HG03520 (cell line): ENCODE data around the gene LAMB4.

Experiments
- ATAC-seq: cut with Tn5 transposase; IDR thresholded peaks from one replicate; pipeline ENCODE4 v1.9.1; 2021; ENCODE audit warnings: mild to moderate bottlenecking, moderate library complexity; ENCODE audit not compliant: unreplicated experiment

LAMB4 gene

DNA sequence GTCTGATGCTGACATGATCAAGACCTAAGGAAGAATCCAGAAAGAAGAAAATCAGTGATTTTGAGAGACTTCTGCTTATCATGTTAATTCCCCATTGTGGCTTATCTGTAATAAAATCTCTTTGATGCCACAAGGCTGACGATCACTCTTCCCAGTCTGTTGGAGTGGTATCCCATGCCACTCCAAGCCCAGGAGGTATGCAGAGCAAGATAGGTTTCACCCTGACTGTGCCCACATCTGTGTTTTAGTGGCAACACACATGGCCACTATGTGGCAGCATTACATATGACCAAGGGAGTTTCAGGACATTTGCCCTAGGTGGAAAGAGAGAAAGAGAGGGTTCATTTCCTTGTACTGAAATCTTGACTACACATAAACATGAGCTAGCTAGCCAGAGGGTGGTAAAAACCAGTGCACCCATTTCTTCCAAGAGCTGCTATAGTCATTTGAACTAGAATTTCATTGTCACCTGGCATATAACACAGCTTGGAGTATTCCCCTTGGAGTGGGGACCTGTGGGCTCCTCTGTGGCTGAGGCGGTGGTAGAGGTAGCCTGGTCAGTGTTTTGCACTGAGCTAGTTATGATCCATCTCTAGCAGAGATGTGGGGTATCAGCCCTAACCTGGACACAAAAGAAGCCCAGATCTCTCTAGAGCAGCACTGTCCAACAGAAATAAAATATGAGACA lies 20.8 kb downstream of the LAMB4 start:
- ATAC-seq, result no peak

DNA sequence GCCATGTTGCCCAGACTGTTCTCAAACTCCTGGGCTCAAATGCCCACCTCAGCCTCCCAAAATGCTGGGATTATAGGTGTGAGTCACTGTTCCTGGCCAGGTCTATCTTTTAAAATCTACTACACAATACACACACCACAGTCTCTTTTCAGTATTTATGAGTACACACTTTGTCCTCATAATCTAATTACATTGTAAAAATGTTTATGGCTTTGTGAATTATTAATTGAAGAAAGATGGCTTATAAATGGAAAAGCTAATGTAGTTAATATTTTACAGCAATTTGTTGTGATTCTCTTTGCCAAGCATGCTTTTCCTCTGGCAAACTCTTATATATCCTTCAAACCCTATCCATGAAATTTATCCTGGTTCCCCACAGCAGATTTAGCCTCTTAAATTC lies 22.0 kb downstream of the LAMB4 start:
- ATAC-seq, result no peak

DNA sequence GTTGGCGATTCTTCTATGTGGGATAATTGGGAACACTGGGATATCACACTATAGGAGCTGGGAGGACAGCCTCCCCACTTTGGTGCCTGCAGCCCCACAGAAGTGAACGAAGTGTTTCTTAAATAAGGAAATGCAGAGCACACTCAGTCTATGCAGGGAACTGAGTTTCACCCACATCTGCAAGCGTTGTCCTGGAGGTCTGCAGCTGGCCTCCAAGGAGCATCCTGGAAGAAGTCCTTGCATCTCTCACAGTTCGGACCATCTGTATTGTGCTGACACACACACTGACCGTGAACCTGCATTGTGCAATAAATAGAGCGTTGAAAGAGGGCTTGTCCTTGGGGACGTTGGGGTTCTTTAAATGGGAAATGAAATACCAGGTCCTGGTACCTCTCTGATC lies 25.8 kb downstream of the LAMB4 start:
- ATAC-seq, result no peak

DNA sequence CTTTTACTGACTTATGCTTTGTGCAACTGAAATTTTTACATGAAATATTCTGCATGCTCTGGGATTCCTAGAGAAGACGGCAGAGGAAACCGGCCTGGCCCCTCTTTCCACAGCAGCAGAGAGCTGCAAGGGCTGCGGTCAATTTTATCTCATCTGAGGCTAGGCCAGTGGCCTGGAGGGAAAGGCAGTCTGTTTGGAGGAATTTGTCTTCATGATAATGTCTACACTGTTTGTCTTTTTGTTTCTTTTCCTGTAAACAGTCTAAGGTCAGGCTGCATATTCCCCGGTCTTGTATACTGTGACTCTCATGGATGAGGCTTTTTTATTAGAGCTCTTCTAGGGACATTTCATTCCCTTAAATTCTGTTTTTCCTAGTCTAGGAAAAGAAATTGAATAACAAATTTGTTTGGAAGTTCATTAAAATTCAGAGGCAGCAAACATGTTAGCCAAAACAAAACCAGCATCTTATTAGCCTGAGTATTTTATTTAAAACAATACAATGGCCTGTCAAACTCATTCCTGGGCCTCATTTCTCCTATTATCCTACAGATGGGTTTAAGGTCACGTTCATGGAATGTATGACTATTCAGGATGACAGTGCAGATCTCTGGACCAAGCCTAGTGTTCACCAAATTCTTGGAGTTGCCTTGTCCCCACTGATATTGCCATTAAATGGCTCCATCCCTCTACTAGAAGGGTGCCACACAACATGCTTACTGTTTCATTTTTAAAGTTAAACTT lies 26.4 kb downstream of the LAMB4 start:
- no peak for ATAC-seq

DNA sequence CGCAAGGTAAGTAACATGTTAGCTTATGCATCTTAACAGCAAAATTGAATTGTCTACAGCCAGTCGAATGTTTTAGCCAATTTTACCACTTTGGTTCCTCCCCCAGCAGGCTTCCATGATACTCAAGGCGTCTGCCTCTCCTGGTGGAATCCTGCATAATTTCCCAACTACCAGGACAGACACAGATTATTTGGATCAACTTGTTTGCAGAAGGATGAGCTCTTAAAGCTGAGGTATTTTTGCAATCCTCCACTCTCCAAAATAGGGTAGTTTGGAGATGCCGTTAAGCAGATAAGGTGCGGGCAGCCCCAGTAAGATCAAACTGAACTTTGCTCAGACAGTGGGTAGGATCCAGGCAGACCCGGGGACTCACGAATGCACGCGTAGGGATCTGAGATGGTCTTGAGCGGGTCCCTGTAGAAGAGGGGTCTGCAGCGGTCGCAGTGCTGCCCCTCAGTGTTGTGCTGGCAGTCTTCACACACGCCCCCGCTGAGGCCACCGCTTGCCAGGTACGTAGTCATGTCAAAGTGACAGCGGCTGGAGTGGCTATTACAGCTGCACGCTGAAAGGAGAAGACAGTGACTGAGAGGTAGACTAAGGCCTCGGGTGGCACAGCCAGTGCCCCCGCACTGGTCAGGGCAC lies 27.4 kb downstream of the LAMB4 start:
- no peak for ATAC-seq

DNA sequence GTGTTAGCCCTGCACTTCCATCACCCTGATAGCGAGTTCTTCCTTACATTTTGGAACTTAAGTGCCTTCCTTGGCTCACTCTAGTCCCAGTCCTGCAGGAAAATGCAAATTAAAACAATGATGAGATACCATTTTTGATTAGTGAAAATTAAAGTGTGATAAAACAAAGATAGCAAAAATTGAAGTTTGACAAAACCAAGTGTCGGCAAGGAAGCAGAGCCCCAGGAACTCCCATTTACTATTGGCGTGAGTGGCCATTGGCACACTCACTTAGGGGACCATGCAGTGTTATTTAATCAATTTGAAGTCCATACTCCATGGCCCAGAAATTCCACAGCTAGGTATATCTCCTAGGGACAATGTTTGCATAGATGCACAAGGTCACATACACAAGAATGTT lies 28.4 kb downstream of the LAMB4 start:
- ATAC-seq, result no peak

DNA sequence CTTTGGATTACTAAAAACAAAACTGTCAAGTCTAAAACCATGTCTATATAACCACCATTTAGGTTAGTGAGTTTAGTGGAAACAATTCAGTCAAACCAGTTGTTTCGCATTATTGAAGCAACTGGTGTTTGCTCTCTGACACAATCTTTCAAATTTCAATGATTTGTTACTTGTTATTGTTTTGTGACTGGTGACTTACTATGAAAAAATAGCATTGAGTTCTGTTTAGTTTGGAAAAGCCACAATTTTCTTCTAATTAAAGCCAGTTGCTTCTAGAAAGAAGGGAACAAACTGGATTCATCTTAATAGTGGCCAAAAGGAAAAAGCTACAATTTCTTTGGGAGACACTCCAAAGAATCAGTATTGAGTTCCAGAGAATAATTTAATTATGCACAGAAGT lies 30.4 kb downstream of the LAMB4 start:
- no peak for ATAC-seq

DNA sequence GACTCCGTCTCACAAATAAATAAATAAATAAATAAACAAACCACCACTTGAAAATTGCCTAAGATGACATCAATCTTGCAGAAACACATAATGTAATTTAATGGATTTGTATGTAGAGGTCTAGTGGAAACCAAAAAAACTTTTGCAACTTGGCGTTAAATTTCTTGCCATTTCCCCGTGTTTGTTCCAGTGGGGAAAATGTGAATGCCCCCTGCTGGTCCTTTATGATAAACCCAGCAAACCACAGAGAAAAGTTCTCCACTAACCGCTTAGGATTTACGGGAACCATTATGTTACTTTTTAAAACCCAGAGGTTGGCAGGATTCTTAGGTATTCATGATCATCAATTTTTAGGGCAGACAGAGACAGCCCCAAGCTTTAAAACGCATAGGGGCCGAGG lies 32.5 kb downstream of the LAMB4 start:
- ATAC-seq, result no peak

DNA sequence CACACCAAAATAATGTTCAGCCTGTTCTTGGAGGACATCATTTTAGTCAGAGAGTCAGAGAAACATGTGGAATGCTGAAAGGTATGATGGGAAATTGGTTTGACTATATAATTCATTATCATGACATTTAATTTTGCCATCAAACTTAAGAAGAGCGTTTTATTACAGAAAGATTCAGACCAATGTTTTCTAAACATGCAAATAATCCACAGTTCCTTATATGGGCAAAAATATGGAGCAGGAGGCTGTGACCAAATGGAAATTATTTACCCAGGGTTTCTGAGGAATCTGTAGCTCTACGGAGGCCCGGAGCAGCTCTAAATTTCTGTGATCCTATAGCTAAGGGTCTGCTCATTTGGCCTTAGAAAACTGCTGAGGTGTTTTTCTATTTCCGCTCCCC lies 33.2 kb downstream of the LAMB4 start:
- no peak for ATAC-seq

DNA sequence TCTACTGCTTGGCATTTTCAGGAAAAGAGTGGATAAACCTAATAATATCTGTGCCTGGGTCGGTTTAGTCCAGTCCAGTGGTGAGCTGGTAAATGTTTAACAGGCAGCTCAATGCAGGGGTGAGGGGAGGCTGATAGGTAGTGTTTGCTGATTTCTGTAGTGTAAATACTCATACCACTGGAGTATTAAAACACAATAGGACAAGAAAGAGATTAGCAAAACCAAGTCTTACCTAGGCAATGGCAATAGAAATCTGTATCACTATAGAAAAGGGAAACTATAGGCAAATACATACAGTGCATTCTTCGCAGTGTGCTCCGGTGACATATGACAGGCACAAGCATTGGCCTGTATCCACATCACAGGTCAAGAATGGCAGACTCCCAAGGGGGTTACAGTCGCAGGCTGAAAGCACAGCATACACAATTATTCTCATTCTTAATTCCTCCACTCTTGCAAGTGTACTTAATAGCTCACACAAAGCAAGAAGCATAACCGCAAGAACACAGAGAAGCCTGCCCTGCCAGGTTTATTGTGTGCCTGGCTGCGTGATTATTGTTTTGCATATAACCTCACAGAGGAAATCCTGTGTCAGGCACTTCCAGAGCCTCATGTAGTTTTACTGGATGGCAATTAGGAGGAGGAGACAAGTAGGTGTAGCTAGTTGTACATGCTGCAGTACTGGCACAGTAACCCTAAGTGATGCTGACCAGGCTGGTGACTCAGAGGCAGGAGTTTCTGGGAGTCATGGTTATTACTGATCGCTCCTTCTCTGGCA lies 35.0 kb downstream of the LAMB4 start:
- ATAC-seq, result no peak

DNA sequence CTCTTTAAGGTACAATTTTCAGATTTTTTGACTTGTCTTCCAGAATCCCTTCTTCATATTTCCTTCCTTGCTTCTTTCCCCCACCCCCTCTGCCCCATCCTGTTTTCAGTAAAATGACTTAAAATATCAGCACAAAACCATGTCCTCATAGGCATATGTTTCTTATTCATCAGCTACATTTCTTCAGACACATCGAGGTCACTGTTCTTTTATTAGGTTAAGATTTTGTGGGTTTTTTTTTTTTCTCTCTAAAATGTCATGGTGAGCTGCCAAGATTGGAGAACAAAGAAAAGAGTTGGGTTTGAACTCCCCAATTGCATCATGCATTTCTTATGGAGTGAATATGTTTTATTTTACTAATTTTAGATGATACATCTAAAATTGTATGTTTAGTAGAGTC lies 35.8 kb downstream of the LAMB4 start:
- no peak for ATAC-seq

DNA sequence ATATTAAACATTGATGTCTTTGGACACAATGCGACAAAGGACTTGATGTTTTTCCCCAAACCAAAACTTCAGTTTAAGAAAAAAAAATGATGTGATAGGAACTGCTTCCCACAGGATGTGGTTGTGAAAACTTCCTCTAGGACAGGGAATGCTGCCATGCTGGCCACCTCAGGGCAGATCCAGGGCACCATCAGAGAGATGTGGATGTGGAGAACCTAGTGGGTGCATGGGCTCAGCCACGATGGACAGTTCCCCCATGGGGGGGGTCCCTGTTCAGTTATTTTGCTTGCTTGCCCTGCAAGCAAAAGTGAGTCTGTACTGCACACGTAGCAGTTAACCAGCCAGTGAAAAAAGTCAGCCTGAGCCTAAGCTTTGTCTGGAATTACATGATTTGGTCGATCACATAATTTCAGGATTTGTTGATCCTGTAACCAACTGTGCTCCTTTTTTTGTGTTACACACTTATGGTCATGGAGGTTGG lies 36.3 kb downstream of the LAMB4 start:
- no peak for ATAC-seq

DNA sequence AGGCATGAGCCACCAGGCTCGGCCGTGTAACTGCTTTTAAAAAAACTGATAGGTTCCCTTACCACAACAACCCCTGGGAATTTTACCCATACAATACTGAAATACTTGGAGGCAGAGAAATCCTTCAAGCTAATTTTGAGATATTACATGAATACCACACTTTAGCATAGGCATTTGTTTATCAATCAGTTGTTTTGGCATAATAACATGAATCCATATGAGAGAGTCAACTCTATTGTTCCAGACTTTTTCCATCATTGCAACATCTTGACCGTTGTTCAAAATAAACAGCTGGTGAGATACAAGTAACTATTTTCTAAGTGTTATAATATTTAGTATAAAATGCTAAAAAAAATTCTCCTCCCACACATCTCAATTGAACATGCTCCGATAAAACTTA lies 36.8 kb downstream of the LAMB4 start:
- no peak for ATAC-seq

DNA sequence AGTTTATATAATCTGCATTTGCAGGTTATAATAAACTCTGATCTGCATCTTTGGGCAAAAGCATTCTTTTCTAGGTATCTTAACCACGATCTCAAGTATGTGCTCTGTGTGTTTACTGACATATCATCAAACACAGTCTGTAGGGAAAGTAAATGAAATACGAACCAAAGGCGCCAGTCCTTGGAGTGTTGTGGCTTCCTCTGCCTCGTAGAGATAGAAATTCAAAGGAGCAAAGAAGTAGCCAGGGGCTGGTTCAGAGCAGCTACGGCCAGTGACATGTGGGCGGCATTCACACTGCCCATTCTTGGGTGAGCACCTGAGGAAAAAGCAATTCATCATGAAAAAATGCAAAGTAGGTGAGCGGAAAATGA lies 38.7 kb downstream of the LAMB4 start:
- ATAC-seq, result no peak

DNA sequence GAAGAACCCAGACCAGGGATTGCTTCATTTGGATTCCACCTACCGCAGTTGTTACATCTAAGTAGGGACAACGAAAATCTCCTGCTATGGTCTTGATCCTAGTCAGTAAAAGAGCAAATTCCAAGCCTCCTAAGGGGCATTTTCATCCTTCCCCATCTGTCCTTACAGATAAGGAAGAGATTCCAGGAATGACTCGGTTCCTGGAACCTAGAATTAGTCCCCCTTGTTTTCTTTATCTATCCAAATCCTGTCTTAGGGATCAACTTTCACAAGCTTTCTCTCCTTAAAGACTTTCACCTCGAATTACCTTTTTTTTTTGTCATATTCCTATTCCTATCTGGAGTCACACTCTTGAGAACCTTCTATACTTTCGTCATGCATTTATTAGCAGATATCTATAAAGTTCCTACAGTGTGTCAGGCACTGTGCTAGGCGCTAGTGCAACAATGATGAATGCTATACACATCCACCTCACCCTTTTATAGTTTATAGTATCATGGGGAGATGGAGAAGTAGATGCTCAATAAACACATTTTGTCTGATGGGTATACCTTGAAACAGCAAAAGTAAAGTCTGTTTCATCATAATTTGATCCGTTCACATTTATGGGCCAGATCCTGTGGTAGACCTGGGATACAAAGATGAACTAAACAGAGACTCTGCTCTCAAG lies 39.2 kb downstream of the LAMB4 start:
- no peak for ATAC-seq

DNA sequence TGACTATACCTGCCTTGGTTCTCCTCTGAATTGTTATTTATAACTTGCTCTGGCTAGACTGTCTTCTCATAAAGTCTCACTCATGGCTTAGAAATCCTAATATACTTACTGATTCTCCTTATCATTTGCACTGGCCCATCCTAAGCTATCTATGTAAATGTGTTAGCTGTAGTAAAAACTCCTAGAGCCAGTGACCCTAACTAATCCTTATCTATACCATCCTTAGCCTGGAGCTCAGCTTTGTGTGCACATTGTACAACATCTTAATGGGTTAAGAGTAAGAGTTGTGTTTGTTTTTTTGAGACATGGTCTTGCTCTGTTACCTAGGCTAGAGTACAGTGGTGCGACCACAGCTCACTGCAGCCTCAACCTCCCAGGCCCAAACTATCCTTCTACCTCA lies 40.8 kb downstream of the LAMB4 start:
- ATAC-seq, result no peak

DNA sequence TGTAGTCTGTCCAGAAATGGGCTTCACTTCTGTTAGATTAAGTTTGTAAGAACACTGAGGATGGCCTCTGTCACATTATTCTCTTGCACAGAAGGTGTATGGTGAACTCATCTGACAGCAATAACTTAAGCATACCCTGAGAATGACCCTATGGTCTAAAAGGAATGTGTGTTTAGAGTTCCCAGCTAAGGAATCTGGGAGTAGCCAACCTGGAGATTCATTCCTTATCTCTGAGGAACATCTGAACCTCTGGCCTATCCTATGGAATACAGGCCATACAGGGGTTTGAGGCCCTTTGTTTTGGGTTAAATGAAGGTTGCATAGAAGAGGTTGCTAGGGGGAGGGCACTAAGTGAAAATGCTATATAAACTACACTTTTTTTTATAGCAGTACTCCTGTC lies 41.4 kb downstream of the LAMB4 start:
- ATAC-seq, result no peak

DNA sequence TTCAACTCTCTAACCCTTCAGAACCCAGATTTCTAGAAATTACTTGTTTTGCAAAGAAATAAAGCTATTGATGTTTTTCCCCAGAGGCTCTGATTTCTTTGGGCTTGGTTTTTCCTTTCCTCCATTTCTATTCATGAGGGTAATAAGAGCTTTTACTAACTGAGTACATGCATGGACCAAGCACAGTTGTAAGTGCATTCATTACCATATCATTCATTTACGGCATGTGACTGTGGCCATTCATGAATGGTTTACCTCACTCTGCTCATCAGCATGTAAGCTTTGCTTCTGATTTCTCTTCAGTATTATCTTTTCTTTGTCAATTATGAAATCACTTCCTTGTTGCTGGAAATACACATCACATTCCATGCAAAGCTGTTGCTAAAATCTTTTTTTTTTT lies 42.4 kb downstream of the LAMB4 start:
- ATAC-seq, result no peak

DNA sequence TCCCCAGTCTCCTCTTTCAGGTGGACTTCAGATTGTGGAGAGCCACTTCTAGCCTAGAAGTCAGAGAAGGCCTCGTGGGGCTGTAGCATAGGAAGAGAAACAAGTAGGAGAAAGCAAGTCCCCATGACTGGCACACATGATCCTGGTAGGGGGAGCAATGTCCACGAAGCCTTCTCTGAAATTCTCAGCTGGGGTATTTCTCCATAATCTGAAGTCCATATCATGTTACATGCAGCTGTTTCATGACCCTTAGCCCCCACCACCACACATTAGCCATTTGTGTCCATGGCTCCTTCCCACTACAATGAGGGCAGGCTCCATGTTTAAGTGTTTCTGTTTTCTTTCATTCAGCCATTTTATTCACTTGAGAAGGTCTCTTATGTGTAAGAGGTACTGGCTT lies 43.2 kb downstream of the LAMB4 start:
- no peak for ATAC-seq

DNA sequence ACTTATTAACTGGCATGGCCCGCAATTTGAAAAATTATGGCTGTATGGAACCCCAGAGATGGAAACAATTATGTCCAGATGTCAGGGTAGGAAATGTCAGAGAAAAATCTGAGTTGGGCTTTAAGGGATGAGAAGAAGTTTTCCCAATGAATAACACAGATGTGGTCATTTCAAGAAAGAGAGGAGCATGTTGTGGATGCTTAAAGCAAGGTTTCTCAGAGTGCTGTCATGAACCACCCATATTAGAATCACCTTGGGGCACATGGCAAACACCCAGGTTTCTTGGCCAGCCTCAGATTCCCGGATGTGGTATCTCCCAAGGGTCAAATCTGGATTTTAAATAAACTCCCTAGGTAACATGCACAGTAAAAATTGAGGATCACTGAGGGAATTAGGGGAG lies 43.6 kb downstream of the LAMB4 start:
- no peak for ATAC-seq

DNA sequence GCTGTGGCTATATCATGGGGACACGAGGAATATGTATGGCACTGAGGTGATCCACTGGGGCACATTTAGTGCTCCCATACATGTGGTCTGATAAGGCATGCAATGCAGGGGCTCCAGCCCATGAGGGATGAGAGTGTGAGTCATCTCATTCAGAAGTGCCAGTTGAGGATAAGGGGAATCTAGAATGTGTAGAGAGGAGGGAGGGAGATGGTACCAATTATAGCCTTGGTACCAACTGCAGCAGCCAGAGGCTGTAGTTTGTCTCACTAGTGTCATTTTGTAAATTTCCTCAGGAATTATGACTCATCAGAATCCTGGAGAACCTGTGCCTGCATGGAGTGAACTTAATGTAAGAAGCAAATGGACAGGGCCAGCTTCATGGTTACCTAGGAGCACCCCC lies 46.2 kb downstream of the LAMB4 start:
- no peak for ATAC-seq
